ENCODE results near the gene SLC25A23. TPM values are rescaled to one million over a fixed set of nuclear protein-coding genes. Genes with fewer than 3 reads are reported as not detected.

Gene SLC25A23
- total RNA-seq, 1 experiment from 2014 or later = 73.5 TPM

- CTCF ChIA-PET = interaction anchor here (0.5 to 1.8 kb wide), 5 partner anchors 40 to 386 kb away, joined by 3 to 15 read pairs (median 3); no protein-coding TSS in a partner anchor
- no TSS peak for BruUV-seq (replicated peaks)
- H3K4me3 Mint-ChIP-seq (ENCODE audit: unreplicated experiment) = peak overlapping the region; percentile 84
Measured at GRCh38 chr19:6476896-6477431, 17.4 kb upstream of the SLC25A23 start.

GRCh38 chr19:6476155-6476895, 16.7 kb upstream of the SLC25A23 start:
- no peaks in the 10 kb centered on the region for H3K9me3 Mint-ChIP-seq (ENCODE audit: unreplicated experiment)
- H3K4me1 Mint-ChIP-seq (ENCODE audit: low read depth, unreplicated experiment) = peaks cover 9% of the 10 kb centered on the region
- intact Hi-C loops (cut with micrococcal nuclease; ENCODE audit: unreplicated experiment) = loop anchor here (1.0 kb wide), 3 partner anchors 12 to 103 kb away; partner anchors contain the start of gene CRB3
- DNase-seq = peak; percentile 98 to 99
- no peak for TF ChIP-seq CTCF (IDR thresholded peaks at IDR 0.05; ENCODE audit: insufficient read depth in 1 of 2, low read depth in 1 of 2, low read length in 1 of 2, severe bottlenecking in 1 of 2, unreplicated experiment in 1 of 2)
- POLR2A ChIA-PET = interaction anchor here (0.5 to 1.7 kb wide), 9 partner anchors 8 to 277 kb away, joined by 3 to 12 read pairs (median 6); partner anchors contain the start of genes ALKBH7, CRB3, KHSRP and TNFSF9
- no peaks in the 10 kb centered on the region for H3K27me3 Mint-ChIP-seq (ENCODE audit: insufficient read depth, unreplicated experiment)
- Histone ChIP-seq H3K9me3 (no peaks in the 10 kb centered on the region), H3K36me3 (ENCODE audit: control insufficient read depth, insufficient read depth, low read length) (no peaks in the 10 kb centered on the region), H3K4me3 (ENCODE audit: low read depth, low read length) (peak overlapping the region; percentile 47), H3K27me3 (replicated peaks; ENCODE audit: control insufficient read depth, insufficient read depth, low read length) (no peaks in the 10 kb centered on the region), H3K4me1 (peaks cover 19% of the 10 kb centered on the region)
- H3K4me3 Mint-ChIP-seq (ENCODE audit: unreplicated experiment) = peak overlapping the region; percentile 84
- CTCF ChIA-PET = interaction anchor here (0.5 to 1.8 kb wide), 10 partner anchors 12 to 387 kb away, joined by 3 to 15 read pairs (median 4); partner anchors contain the start of genes ALKBH7, CRB3 and KHSRP
- peaks cover 24% of the 10 kb centered on the region for H3K36me3 Mint-ChIP-seq (ENCODE audit: insufficient read depth, unreplicated experiment)
- H3K27ac Mint-ChIP-seq (ENCODE audit: unreplicated experiment) = peak overlapping the region; percentile 91
- no TSS peak for BruUV-seq (replicated peaks)

More at GRCh38 chr19:6476896-6477431, 17.4 kb upstream of the SLC25A23 start:
- no peaks in the 10 kb centered on the region for H3K9me3 ChIP-seq
- intact Hi-C loops (cut with micrococcal nuclease; ENCODE audit: unreplicated experiment) = loop anchor here (1.0 kb wide), 3 partner anchors 13 to 104 kb away; partner anchors contain the start of gene CRB3
- H3K4me3 ChIP-seq (ENCODE audit: low read depth, low read length) = peak overlapping the region; percentile 47
- H3K27me3 ChIP-seq (replicated peaks; ENCODE audit: control insufficient read depth, insufficient read depth, low read length) = no peaks in the 10 kb centered on the region
- Mint-ChIP-seq H3K27ac (ENCODE audit: unreplicated experiment) (no peak overlapping the region), H3K9me3 (ENCODE audit: unreplicated experiment) (no peaks in the 10 kb centered on the region), H3K36me3 (ENCODE audit: insufficient read depth, unreplicated experiment) (peaks cover 24% of the 10 kb centered on the region), H3K4me1 (ENCODE audit: low read depth, unreplicated experiment) (peaks cover 9% of the 10 kb centered on the region), H3K27me3 (ENCODE audit: insufficient read depth, unreplicated experiment) (no peaks in the 10 kb centered on the region)
- H3K4me1 ChIP-seq = peaks cover 19% of the 10 kb centered on the region
- no peak for DNase-seq
- no peak for TF ChIP-seq CTCF (IDR thresholded peaks at IDR 0.05; ENCODE audit: insufficient read depth in 1 of 2, low read depth in 1 of 2, low read length in 1 of 2, severe bottlenecking in 1 of 2, unreplicated experiment in 1 of 2)
- POLR2A ChIA-PET = interaction anchor here (0.9 to 1.7 kb wide), 7 partner anchors 9 to 276 kb away, joined by 4 to 12 read pairs (median 6); partner anchors contain the start of genes ALKBH7, CRB3, KHSRP and TNFSF9
- H3K36me3 ChIP-seq (ENCODE audit: control insufficient read depth, insufficient read depth, low read length) = no peaks in the 10 kb centered on the region

Measured in Caco-2 (cell line).